NCI-H748 treated with DMSO at 0.1 percent for 48 hours (cell line): ENCODE results near the gene ARHGEF39.
A peak's percentile ranks its signal among the peaks of the same experiment; 100 is the strongest.

Experiments
- DNase-seq: peaks from one replicate; lab custom pipeline; 2025; lab: John Stamatoyannopoulos, UW

The ARHGEF39 gene

GRCh38 chr9:35675204-35675603, 10.2 kb upstream of the ARHGEF39 start:
- DNase-seq: no peak

DNA sequence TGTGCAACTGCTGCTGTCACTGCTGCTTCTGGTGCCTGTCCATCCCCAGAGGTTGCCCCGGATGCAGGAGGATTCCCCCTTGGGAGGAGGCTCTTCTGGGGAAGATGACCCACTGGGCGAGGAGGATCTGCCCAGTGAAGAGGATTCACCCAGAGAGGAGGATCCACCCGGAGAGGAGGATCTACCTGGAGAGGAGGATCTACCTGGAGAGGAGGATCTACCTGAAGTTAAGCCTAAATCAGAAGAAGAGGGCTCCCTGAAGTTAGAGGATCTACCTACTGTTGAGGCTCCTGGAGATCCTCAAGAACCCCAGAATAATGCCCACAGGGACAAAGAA, 9.0 kb upstream of the ARHGEF39 start:
- DNase-seq: no peak

DNA sequence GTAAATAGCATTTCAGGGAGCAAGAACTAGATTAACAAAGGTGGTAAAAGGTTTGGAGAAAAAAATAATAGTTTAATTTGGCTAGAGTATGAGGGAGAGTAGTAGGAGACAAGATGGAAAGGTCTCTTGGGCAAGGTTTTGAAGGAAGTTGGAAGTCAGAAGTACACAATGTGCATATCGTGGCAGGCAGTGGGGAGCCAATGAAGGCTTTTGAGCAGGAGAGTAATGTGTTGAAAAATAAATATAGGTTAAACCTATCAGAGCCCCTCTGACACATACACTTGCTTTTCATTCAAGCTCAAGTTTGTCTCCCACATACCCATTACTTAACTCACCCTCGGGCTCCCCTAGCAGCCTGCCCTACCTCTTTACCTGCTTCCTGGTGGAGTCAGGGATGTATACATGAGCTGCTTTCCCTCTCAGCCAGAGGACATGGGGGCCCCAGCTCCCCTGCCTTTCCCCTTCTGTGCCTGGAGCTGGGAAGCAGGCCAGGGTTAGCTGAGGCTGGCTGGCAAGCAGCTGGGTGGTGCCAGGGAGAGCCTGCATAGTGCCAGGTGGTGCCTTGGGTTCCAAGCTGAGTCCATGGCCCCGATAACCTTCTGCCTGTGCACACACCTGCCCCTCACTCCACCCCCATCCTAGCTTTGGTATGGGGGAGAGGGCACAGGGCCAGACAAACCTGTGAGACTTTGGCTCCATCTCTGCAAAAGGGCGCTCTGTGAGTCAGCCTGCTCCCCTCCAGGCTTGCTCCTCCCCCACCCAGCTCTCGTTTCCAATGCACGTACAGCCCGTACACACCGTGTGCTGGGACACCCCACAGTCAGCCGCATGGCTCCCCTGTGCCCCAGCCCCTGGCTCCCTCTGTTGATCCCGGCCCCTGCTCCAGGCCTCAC, 8.4 kb upstream of the ARHGEF39 start, which contains the start of gene CA9:
Gene CA9, plus strand, starts transcription at position 797 of the 893 bp plus-strand sequence. Its CDS starts 32 bp downstream, at position 829.
- no peak for DNase-seq

DNA sequence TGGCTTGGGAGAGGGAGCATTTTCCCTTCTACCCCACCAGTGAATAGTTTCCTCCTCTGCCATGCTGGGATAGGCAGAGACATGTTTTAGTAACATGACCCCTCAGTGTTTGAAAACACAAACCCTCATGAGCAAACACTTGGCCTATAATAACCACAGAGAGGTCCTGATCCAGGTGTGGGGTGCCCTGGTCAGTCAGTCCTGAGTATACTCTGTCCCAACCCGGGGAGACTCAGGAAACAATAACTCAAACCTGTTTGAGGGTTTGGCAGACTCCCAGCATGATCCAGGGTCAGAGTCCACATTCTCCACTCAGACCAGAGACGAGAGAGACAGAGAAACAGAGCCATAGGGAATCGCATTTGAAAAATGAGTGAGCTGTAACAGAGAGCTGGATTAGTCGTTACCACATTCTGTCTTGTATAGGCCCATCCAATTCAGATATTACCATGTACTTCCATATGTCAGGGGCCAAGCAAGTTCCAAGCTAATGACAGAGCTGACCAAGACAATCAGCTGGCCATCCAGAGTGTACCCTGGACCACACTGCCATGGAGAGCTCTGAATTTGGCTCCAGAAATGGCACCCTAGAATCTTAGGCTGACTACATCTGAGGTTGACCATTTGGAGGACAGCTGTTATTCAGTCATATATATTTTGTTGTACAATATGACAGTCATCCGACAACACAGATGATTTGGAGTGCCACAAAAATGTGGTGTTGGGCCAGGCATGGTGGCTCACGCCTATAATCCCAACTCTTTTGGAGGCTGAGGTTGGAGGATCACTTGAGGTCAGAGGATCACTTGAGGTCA, 4.5 kb upstream of the ARHGEF39 start:
- no peak for DNase-seq

- no peak for DNase-seq
Observed at GRCh38 chr9:35667939-35668338, 2.9 kb upstream of the ARHGEF39 start.

- no peak for DNase-seq
Observed at GRCh38 chr9:35666549-35666948, 1.6 kb upstream of the ARHGEF39 start.

GRCh38 chr9:35666045-35666444, 1.1 kb upstream of the ARHGEF39 start:
- no peak for DNase-seq

- DNase-seq: no peak
Observed at GRCh38 chr9:35665471-35665818, 450 bp upstream of the ARHGEF39 start.

- no peak for DNase-seq
Observed at GRCh38 chr9:35662437-35662836, 2.6 kb downstream of the ARHGEF39 start.

DNA sequence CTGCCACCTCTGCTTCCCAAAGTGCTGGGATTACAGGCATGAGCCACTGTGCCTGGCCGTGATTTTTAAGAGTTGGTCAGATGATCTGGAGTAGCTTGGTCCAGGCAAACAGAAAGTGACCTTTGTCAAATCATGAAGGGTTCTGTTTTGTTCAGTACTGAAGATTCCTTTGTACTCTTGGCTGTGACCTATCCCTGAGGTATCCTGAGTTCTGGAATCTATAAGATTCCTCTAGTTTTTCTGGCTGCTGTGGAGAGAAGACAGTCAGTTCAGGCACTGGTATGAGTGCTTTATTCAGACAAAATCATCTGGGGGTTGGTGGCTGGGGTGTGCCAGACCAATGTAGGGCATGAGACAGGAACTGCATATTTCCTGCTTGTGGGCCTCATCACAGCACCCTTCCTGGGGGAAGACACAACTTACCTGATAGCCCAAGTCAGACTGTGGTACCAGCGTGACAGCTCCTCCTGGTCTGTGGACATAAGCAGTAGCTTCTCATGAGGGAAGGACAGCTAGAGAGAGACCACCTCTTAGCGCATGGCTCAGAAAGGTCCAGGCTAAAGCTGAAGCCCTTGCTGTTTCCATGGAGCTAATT, 3.1 kb downstream of the ARHGEF39 start:
- no peak for DNase-seq

- DNase-seq: no peak
Observed at GRCh38 chr9:35660966-35661415, 4.0 kb downstream of the ARHGEF39 start.

DNA sequence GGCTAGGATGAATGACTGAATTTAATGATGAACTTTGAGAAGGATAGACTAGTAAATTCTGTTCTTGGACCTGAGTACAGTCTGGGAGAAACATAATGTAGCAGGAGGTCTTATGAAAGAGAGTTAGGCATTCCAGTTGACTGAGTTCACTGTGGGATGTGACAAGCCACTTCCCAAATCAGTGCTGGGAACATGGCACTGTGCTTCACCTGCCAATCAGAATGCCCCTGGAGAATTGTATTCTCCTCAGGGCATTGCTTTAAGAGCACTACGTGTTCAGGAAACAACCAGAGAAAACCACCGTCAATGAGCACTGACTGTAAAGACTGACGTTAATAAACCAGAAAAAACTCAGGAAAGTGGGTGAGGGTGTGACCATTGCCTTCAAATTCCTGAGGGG, 5.7 kb downstream of the ARHGEF39 start:
- DNase-seq: no peak

- no peak for DNase-seq
Observed at GRCh38 chr9:35658968-35659220, 6.1 kb downstream of the ARHGEF39 start.

- peak; percentile 91 for DNase-seq
Observed at GRCh38 chr9:35658137-35658967, 6.6 kb downstream of the ARHGEF39 start, which contains the start of gene CCDC107. Gene CCDC107, plus strand, starts transcription at chr9:35658292. Its CDS starts 88 bp downstream, at chr9:35658380.

- peak; percentile 94 for DNase-seq
Observed at GRCh38 chr9:35657546-35658136, 7.4 kb downstream of the ARHGEF39 start, which contains the start of gene RMRP. Gene RMRP, minus strand, starts transcription at chr9:35658019.

DNA sequence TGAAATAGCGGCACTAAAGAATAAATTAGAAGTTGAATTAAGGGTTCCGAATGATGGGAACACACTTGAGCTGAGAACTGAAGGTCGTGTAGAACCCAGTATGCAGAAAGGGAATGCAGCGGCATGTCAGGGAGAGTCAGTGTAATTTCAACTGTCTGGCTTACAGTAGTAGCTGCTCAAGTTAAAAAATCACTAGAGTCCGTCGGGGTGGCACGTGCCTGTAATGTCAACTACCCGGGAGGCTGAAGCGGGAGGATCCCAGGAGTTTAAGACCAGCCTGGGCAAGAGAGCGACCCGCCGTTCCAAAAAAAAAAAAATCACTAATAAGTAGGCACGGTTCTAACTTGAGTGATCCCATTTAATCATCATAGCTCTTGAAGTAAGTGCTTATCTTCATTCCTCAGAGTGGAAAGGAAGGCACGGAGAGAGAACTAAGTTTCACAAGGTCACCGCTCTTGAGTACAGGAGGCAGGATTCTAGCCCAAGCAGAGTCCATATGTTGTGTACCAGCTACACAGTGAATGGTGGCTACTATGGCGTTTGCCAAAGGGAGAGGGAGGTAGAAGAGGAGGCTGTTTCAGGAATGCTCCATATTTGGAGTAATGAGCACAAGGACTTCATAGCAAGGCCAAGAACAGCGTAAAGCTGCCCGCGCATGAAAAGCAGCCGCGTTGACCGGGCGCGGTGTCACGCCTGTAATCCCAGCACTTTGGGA, 8.0 kb downstream of the ARHGEF39 start:
- no peak for DNase-seq

- DNase-seq: no peak
Observed at GRCh38 chr9:35656348-35656747, 8.6 kb downstream of the ARHGEF39 start.

DNA sequence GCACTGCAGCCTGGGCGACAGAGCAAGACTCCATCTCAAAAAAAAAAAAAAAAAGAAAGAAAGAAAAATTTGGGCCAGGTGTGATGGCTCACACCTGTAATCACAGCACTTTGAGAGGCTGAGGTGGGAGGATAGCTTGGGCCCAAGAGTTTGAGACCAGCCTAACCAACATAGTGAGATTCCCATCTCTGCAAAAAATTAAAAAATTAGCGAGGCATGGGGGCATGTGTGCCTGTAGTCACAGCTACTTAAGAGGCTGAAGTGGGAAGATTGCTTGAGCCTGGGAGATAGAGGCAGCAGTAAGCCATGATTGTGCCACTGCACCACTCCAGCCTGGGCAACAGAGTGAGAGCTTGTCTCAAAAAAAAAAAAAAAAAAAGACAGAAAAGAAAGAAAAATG, 11.4 kb downstream of the ARHGEF39 start:
- no peak for DNase-seq

DNA sequence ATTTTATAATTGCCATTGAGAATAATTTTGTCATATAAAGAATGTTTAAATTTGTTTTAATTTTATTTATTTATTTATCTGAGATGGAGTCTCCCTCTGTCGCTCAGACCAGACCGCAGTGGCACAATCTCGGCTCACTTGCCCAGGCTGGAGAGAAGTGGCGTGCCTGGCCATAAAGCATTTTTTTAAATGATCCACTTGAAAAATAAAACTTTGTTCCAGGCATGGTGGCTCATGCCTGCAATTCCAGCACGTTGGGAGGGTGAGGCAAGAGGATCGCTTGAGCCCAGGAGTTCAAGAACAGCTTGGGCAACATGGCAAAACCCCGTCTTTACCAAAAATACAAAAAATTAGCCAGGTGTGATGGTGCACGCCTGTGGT, 12.2 kb downstream of the ARHGEF39 start:
- DNase-seq: no peak

DNA sequence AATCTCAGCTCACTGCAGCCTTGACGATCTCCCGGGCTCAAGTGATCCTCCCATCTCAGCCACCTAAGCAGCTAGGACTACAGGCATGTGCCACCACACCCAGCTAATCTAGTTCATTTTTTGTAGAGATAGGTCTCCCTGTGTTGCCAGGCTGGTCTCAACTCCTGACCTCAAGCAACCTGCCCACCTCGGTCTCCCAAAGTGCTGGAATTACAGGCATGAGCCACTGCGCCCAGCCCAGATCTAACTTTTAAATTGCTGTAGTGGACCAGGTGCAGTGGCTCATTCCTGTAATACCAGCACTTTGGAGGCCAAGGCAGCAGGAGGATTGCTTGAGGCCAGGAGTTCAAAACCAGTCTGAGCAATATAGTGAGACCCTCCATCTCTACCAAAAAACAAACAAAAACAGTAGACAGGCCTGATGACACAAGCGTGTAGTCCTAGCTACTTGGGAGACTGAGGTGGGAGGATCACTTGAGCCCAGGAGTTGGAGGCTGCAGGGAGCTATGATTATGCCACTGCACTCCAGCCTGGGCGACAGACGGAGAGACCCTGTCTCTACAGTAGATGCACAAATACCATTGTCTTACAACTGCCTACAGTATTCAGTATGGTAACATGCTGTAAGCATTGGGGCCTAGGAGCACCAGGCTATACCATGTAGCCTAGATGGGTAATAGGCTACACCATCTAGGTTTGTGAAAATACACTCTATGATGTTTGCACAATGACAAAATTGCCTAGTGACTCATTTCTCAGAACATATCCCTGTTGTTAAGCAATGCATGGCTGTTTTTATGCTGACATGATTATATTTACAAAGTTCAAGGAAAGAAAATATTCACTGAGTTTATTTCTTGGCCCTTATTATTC, 12.8 kb downstream of the ARHGEF39 start:
- no peak for DNase-seq
